Activated naive CD4-positive, alpha-beta T cell treated with anti-CD3 and anti-CD28 coated beads for 36 hours (primary cell): ENCODE measurements around the gene SLC51A. TPM values are rescaled to one million over a fixed set of nuclear protein-coding genes. Genes with fewer than 3 reads are reported as not detected.
"Not testable (repeated sequence)": the region's sequence is repeated elsewhere in the genome, so short reads cannot be mapped to it uniquely, and the experiment has no call there.

Experiments used
- CTCF ChIA-PET: fragments of 350-600 bp; sonication (Branson Sonifier 250); formaldehyde crosslinking; loops from one replicate; lab custom pipeline; 2021; ENCODE audit warnings: antibody characterized with exemption; lab: Charles Lee
- DNase-seq: peaks from one replicate; pipeline ENCODE4 v3.0.0-alpha.2; 2020
- H3K27ac Mint-ChIP-seq: one replicate; pipeline ENCODE4 v1.8.0; 2021; ENCODE audit warnings: mild to moderate bottlenecking, mixed read lengths
- H3K27me3 Mint-ChIP-seq: one replicate; pipeline ENCODE4 v1.8.0; 2021; ENCODE audit warnings: low read depth, mixed read lengths
- H3K36me3 Mint-ChIP-seq: one replicate; pipeline ENCODE4 v1.8.0; 2021; ENCODE audit warnings: low read depth, mixed read lengths
- H3K4me1 Mint-ChIP-seq: one replicate; pipeline ENCODE4 v1.8.0; 2021; ENCODE audit warnings: low read depth, mixed read lengths
- H3K4me3 Mint-ChIP-seq: one replicate; pipeline ENCODE4 v1.8.0; 2021; ENCODE audit warnings: mild to moderate bottlenecking, moderate library complexity, mixed read lengths
- H3K9me3 Mint-ChIP-seq: one replicate; pipeline ENCODE4 v1.8.0; 2021; ENCODE audit warnings: mixed read lengths
- intact Hi-C: fragments of 100-400 bp; cut with micrococcal nuclease; formaldehyde crosslinking; loops from one replicate; pipeline ENCODE4 v1.15.1; 2023
- total RNA-seq, 2 experiments: library from RNA; stranded (reverse); gene quantifications; one replicate each; pipeline ENCODE4 v1.2.3, GENCODE V29; 2021

SLC51A gene
- total RNA-seq, 2 experiments from 2014 or later, result not detected

DNA sequence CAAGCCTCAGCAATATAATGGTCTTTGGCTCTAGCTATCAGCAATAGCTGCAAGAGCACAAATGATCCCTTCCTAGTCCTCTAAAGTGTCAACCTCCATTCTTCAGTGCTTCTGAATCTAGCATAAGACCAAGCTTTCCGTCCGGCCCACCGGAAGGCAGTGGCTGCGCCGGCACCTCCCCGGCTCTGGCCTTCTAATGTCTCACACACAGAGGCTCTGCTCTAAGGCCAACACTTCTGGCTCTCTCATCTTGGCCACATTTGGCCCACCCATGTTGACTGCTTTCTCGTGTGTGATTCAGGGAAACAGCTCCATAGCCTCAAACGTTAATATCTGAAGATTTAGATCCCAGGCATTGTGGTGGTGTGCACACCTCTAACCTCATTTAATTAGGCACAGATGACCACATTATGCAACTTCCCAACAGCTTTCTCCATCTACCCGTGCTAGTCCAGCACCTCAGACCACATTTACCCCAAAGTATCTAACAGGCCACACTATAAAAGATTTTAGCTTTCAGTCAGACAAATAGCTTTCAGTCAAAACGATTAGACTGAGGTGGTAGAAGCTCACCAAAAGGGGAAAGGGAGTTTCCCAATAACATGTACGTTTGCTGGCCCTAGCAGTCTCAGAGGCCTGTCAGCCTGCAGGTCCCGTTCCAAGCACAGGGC lies 19.3 kb downstream of the SLC51A start:
- Mint-ChIP-seq H3K4me3 (no peak overlapping the region), H3K9me3 (no peaks in the 10 kb centered on the region), H3K4me1 (peaks cover 12% of the 10 kb centered on the region), H3K27me3 (no peaks in the 10 kb centered on the region), H3K36me3 (peaks cover 8% of the 10 kb centered on the region), H3K27ac (no peak overlapping the region)
- intact Hi-C loops, result no loop called here
- CTCF ChIA-PET, result interaction anchor here (0.6 to 1.4 kb wide), 3 partner anchors 21 to 287 kb away, joined by 3 to 5 read pairs (median 4); no protein-coding TSS in a partner anchor
- no peak for DNase-seq

DNA sequence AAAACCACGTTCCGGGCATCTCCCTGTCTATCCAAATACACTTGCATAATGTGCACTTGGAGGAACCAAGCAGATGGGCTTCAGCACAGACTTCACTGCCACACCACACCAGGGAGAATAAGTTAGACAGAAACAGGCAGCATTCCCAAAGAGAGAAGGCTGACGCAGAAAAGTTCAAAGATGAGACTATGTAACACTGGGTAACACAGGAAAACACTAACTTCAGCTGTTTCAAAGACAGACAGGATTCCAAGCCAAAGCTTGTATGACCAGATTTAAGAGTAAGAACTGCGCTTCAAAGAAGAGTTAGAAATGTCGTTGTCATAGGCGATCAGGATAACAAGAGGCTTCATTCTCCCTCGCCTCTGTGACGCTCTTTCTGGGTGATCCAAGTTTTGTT lies 19.9 kb downstream of the SLC51A start:
- no peak for DNase-seq
- Mint-ChIP-seq H3K36me3 (peaks cover 8% of the 10 kb centered on the region), H3K27ac (no peak overlapping the region), H3K9me3 (no peaks in the 10 kb centered on the region), H3K4me3 (no peak overlapping the region), H3K27me3 (no peaks in the 10 kb centered on the region), H3K4me1 (peaks cover 12% of the 10 kb centered on the region)
- CTCF ChIA-PET, result interaction anchor here (0.6 kb wide), 1 partner anchor 132 kb away, joined by 3 read pairs; no protein-coding TSS in a partner anchor
- intact Hi-C loops, result no loop called here

DNA sequence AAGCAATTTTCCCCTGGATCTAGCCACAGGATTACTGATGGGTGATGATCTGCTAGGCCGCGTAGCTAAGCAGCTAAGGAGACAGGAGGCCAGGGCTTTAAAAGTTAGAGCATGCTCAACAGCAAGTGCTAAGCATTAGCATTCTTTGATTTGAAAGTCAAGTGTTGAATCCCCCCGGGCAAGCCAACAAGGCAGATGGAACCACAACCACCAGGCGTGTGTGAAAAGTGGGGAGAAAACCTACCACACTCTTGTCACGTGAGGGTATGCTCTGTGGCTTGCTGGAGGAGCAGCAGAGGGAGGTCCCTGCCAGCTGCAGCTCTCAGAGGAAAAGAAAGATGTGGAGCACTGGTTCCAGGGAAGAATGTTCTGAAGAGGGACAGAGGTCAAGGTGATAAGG lies 20.9 kb downstream of the SLC51A start:
- no peak for DNase-seq
- Mint-ChIP-seq H3K4me1 (peaks cover 9% of the 10 kb centered on the region), H3K27me3 (no peaks in the 10 kb centered on the region), H3K36me3 (peaks cover 8% of the 10 kb centered on the region), H3K27ac (no peak overlapping the region), H3K4me3 (no peak overlapping the region), H3K9me3 (no peaks in the 10 kb centered on the region)
- intact Hi-C loops, result no loop called here
- CTCF ChIA-PET, result no interaction called here

DNA sequence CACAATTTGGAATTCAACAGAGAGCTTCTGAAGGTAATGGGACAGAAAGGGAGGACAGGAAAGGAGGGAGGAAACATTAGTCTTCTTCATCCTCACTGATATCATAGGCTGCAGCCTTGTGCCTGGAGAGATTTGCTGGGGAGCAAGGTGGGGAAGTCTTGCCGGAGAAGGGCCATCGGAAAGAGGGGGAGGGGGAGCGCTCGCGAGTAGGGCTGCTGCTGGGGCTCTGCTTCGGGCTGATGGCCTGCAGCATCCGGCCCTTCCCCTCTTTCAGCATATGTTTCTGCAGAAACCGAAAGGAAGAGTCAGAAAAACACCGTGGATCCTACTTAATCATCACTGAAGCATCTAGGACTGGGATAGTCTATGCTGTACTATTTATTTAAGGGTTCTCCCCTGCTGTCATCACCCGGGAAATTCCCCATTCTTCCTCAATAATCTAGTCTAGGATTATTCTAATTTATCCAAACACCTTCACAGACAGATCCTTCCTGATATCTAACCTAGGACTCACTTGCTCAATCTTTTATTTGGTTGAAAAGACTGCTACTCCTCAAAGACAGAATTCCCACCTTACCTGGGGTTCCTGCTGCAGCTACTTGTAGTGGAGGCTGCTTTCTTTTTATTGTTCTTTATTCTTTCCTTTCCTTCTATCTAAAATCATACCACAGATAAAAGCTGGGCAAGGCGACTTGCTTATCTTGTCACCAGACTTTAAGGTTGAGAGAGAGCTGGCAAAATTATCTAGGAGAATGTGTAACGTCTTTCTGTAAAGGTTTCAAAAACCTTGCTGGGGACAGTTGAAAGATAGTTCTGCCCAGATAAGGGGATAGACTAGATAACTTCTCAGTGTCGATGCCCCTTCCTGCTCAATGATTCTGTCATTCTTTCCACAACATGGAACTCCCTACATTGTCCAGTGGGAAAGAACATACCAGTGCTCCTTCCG lies 22.6 kb downstream of the SLC51A start:
- intact Hi-C loops, result no loop called here
- H3K27ac Mint-ChIP-seq, result no peak overlapping the region
- no peaks in the 10 kb centered on the region for H3K9me3 Mint-ChIP-seq
- H3K4me1 Mint-ChIP-seq, result no peaks in the 10 kb centered on the region
- H3K36me3 Mint-ChIP-seq, result peaks cover 8% of the 10 kb centered on the region
- no peaks in the 10 kb centered on the region for H3K27me3 Mint-ChIP-seq
- CTCF ChIA-PET, result no interaction called here
- no peak overlapping the region for H3K4me3 Mint-ChIP-seq
- DNase-seq, result no peak

DNA sequence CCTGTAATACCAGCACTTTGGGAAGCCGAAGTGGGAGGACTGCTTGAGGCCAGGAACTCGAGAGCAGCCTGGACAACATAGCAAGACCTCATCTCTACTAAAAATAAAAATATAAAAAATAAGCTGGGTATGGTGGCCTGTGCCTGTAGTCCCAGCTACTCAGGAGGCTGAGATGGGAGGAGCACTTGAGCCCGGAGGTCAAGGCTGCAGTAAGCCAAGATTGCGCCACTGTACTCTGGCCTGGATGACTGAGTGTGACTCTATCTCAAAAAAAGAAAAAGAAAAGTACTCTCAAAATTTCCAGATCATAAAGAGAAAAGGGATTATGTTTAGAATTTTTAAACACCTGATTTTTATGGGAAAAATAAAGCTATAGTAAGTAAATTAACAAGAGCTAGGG lies 24.1 kb downstream of the SLC51A start:
- H3K4me1 Mint-ChIP-seq, result no peaks in the 10 kb centered on the region
- no peaks in the 10 kb centered on the region for H3K27me3 Mint-ChIP-seq
- H3K27ac Mint-ChIP-seq, result no peak overlapping the region
- peaks cover 11% of the 10 kb centered on the region for H3K36me3 Mint-ChIP-seq
- no peak for DNase-seq
- CTCF ChIA-PET, result interaction anchor here (0.6 to 2.5 kb wide), 3 partner anchors 12 to 167 kb away, joined by 3 to 8 read pairs (median 3); no protein-coding TSS in a partner anchor
- H3K4me3 Mint-ChIP-seq, result no peak overlapping the region
- H3K9me3 Mint-ChIP-seq, result no peaks in the 10 kb centered on the region
- intact Hi-C loops, result no loop called here

DNA sequence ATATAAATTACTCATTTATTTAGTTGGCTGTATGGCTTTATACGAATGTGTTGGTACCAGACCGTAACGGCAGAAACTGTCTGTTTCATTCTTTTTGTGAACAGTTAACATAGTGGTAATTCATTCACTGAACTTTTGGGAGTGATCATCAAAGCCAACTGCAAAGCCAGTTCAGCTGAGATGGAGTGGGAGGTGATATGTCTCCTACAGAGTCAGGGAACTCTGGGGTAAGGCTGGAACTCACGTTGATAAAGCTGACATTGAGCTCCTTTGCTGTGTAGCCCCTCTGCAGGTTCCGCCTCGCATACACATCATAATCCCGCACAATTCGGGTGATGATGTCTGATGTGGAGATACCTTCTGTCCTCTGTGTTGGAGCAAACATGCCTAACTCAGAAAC lies 25.4 kb downstream of the SLC51A start:
- Mint-ChIP-seq H3K27ac (no peak overlapping the region), H3K9me3 (no peaks in the 10 kb centered on the region), H3K4me1 (no peaks in the 10 kb centered on the region), H3K27me3 (no peaks in the 10 kb centered on the region), H3K4me3 (no peak overlapping the region), H3K36me3 (peaks cover 17% of the 10 kb centered on the region)
- no peak for DNase-seq
- intact Hi-C loops, result no loop called here
- CTCF ChIA-PET, result interaction anchor here (1.5 to 2.5 kb wide), 2 partner anchors 11 to 168 kb away, joined by 3 to 8 read pairs; no protein-coding TSS in a partner anchor

DNA sequence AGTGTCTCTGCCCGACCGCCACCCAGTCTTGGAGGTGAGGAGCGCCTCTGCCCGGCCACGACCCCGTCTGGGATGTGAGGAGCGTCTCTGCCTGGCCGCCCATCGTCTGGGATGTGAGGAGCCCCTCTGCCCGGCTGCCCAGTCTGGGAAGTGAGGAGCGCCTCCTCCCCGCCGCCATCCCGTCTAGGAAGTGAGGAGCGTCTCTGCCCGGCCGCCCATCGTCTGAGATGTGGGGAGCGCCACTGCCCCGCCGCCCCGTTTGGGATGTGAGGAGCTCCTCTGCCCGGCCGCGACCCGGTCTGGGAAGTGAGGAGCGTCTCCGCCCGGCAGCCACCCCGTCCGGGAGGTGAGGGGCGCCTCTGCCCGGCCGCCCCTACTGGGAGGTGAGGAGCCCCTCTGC lies 27.8 kb downstream of the SLC51A start:
- H3K4me3 Mint-ChIP-seq, H3K4me1 Mint-ChIP-seq, DNase-seq, H3K27me3 Mint-ChIP-seq, H3K9me3 Mint-ChIP-seq, H3K27ac Mint-ChIP-seq, CTCF ChIA-PET, intact Hi-C loops: not testable (repeated sequence)
- peaks cover 12% of the 10 kb centered on the region for H3K36me3 Mint-ChIP-seq

DNA sequence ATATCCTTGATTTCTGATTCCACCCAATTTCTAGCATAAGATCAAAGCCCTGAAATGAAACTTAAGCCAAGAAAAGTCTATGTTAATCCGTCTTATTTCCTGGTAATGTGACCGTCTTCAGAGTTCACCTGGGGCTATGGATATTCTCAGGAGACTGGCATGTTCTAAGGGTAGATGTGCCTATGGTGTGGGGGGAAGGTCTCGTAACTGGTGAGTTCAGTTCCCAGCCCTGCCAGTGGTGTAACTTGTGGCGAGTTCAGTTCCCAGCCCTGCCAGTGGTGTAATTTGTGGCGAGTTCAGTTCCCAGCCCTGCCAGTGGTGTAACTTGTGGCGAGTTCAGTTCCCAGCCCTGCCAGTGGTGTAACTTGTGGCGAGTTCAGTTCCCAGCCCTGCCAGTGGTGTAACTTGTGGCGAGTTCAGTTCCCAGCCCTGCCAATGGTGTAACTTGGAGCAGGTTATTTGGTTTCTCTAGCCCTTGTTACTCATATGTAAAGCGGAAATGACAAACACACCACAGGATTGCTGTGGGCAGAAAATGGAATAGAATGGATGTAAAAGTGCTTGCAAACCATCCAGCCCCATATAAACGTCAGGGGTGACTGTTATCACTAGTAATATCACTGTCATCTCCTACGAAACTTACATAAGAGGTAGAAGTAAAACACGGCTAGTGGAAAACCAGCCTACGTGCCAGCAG lies 30.4 kb downstream of the SLC51A start:
- Mint-ChIP-seq H3K27ac (no peak overlapping the region), H3K9me3 (no peaks in the 10 kb centered on the region), H3K4me1 (no peaks in the 10 kb centered on the region), H3K27me3 (no peaks in the 10 kb centered on the region), H3K4me3 (no peak overlapping the region), H3K36me3 (peaks cover 9% of the 10 kb centered on the region)
- no peak for DNase-seq
- CTCF ChIA-PET, result no interaction called here
- intact Hi-C loops, result no loop called here

DNA sequence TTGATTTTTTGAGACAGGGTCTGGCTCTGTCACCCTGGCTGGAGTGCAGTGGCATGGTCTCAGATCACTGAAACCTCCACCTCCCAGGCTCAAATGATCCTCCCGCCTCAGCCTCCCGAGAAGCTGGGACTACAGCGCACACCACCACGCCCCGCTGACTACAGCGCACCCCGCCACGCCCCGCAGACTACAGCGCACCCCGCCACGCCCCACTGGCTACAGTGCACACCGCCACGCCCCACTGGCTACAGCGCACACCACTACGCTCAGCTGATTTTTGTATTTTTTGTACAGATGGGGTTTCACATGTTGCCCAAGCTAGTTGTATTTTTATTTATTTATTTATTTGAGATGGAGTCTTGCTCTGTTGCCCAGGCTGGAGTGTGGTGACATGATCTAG lies 35.6 kb downstream of the SLC51A start:
- no peaks in the 10 kb centered on the region for H3K36me3 Mint-ChIP-seq
- H3K27ac Mint-ChIP-seq, result no peak overlapping the region

DNA sequence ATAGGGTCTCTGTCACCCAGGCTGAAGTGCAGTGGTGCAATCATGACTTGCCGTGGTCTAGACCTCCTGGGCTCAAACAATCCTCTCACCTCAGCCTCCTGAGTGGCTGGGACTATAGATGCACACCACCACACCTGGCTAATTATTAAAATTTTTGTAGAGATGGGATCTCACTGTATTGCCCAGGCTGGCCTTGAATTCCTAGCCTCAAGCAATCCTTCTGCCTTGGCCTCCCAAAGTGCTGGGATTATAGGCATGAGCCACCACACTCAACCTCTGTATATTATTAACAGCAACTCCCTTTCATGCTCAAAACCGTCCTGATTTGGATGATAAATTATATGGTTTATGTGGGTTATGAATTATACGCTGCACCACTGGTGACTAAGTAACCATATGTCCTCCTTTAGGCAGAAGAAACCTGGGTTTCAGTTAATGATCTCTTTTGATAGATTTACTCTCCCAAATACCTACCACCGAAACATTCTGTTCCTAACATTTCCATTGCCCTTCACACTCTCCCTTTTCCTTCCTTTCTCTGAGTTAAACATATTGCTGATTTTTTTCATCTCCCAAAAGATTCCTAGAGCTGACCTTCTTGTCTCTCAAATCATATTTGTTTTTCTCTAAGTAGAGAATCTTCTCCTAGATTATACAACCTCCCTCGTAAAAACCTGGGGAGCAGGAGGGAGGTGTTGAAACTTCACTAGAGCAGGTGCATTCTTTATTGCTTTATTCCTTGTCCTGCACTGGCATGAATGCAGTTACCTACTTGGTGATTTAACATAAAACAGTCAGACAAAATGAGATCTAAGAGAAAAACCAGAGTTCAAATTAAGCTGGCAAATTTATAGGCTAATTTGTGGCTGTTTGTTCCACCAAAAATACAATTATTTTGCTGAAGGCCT lies 38.3 kb downstream of the SLC51A start:
- Mint-ChIP-seq H3K4me3 (no peak overlapping the region), H3K4me1 (peaks cover 1% of the 10 kb centered on the region), H3K9me3 (no peaks in the 10 kb centered on the region), H3K27ac (no peak overlapping the region), H3K27me3 (no peaks in the 10 kb centered on the region), H3K36me3 (no peaks in the 10 kb centered on the region)
- CTCF ChIA-PET, result interaction anchor here (0.6 to 2.7 kb wide), 8 partner anchors 18 to 264 kb away, joined by 3 to 14 read pairs (median 3); partner anchors contain the start of gene UBXN7
- intact Hi-C loops, result loop anchor here (5.0 kb wide), 1 partner anchor 178 kb away; the partner anchor contains the start of gene UBXN7
- no peak for DNase-seq

More for the DNA sequence above, 35.6 kb downstream of the SLC51A start:
- CTCF ChIA-PET, result interaction anchor here (0.5 to 1.6 kb wide), 3 partner anchors 10 to 434 kb away, joined by 3 to 8 read pairs (median 6); no protein-coding TSS in a partner anchor
- no peaks in the 10 kb centered on the region for H3K9me3 Mint-ChIP-seq
- no peak for DNase-seq
- no peaks in the 10 kb centered on the region for H3K27me3 Mint-ChIP-seq
- no peak overlapping the region for H3K4me3 Mint-ChIP-seq
- intact Hi-C loops, result loop anchor here (5.0 kb wide), 1 partner anchor 180 kb away; the partner anchor contains the start of gene UBXN7
- H3K4me1 Mint-ChIP-seq, result peaks cover 1% of the 10 kb centered on the region

DNA sequence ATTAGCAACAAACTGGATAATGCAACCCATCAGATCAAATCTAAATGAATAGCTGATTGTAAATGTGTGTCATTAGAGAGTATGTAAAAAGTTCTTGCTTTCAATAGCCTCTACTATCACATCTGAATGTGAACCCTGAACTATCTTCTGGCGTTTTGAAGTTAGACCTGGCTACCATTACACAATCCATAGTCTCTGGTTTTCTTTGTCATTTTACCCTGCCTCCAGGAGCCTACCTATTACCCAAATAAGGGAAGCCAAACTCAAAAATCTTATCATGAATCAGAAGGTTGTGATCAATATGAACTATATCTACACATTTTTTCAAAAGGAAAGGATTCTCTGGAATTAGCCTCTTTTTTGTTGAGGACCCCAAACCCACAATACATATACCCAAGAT lies 39.4 kb downstream of the SLC51A start:
- no peak for DNase-seq
- peaks cover 1% of the 10 kb centered on the region for H3K4me1 Mint-ChIP-seq
- intact Hi-C loops, result no loop called here
- no peaks in the 10 kb centered on the region for H3K27me3 Mint-ChIP-seq
- H3K4me3 Mint-ChIP-seq, result no peak overlapping the region
- H3K9me3 Mint-ChIP-seq, result no peaks in the 10 kb centered on the region
- CTCF ChIA-PET, result interaction anchor here (0.9 to 1.3 kb wide), 2 partner anchors 17 to 110 kb away, joined by 3 read pairs; no protein-coding TSS in a partner anchor
- H3K36me3 Mint-ChIP-seq, result no peaks in the 10 kb centered on the region
- H3K27ac Mint-ChIP-seq, result no peak overlapping the region
